Adrenal gland (tissue), 5 donors: ENCODE results near the gene CAVIN1.

Source experiments
- POLR2A ChIP-seq, 2 donors: fragments of 450-650 bp; IDR thresholded peaks; one replicate each; pipeline ENCODE4 v1.6.1; 2017; ENCODE audit warnings: antibody characterized with exemption in 2 of 2, mild to moderate bottlenecking in 2 of 2, moderate library complexity in 1 of 2
- TF ChIP-seq, protein P1 (sequence below), 6 experiments: fragments of 450-650 bp in 4 of 6; fragments of 200-600 bp in 2 of 6; sonication (generic) in 1 of 6; IDR thresholded peaks; 1 replicate in 5 of 6; 2 replicates in 1 of 6; pipeline versions ENCODE4 v1.5.1 to v1.8.0; 2016 to 2021; ENCODE audit warnings: antibody characterized with exemption in 6 of 6, mild to moderate bottlenecking in 2 of 6, moderate library complexity in 1 of 6
- donor health status: DM: no; HTN: no; CAD: no.

DNA sequence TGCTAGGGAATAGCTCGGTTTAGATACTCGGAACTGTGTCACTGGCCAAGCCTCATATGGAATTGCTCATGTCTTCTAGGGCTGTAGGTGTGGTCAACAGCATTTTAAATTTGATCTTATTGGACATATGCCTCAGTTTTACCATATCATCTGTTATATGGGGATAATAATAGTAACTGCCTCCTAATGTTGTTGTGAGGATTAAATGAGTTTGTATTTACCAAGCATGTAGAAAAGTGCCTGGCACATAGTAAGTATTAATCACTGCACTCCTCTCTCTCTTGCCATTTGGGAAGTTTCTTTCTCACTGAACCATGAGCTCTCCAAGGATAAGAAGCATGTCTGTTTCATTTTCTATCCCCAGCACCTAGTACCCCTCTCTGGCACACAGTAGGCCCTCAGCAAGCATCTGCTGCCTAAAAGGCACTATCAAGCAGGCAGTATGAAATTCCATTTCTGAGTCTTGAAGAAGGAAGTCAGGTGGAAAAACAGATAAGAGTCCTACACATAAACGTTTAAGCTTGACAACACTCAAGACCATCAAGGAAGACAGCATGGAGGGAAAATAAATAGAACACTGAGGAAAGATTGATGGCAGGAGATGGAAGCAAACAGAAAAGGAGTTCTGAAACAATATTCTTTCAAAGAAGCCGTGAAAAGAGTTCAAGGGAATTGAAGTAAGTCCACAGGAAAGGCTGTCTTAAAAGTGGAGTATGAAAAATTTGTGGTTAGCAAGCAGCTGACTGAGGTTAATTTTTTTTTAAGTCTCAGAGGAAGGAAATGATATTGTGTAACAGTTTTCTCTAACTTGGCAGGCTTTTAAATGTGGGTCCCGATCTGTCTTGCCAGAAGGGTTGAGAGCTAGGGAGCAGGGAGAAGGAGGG lies 33.4 kb upstream of the CAVIN1 start:
- TF ChIP-seq, protein P1, sequence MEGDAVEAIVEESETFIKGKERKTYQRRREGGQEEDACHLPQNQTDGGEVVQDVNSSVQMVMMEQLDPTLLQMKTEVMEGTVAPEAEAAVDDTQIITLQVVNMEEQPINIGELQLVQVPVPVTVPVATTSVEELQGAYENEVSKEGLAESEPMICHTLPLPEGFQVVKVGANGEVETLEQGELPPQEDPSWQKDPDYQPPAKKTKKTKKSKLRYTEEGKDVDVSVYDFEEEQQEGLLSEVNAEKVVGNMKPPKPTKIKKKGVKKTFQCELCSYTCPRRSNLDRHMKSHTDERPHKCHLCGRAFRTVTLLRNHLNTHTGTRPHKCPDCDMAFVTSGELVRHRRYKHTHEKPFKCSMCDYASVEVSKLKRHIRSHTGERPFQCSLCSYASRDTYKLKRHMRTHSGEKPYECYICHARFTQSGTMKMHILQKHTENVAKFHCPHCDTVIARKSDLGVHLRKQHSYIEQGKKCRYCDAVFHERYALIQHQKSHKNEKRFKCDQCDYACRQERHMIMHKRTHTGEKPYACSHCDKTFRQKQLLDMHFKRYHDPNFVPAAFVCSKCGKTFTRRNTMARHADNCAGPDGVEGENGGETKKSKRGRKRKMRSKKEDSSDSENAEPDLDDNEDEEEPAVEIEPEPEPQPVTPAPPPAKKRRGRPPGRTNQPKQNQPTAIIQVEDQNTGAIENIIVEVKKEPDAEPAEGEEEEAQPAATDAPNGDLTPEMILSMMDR (IDR thresholded peaks at IDR 0.05) = no peak
- no peak for TF ChIP-seq POLR2A (IDR thresholded peaks at IDR 0.05)
